Measurements from ENCODE around the gene ALOX15B. TPM values are rescaled to one million over a fixed set of nuclear protein-coding genes. Genes with fewer than 3 reads are reported as not detected.

ALOX15B gene
- total RNA-seq, 1 experiment from 2014 or later, result 0.30 TPM

GRCh38 chr17:8051831-8052230 is 13.0 kb downstream of the ALOX15B start:
- CTCF ChIA-PET, result interaction anchor here (1.6 kb wide), 1 partner anchor 10 kb away, joined by 4 read pairs; no protein-coding TSS in a partner anchor
- Histone ChIP-seq H4K20me1 (ENCODE audit: insufficient read depth) (no peaks in the 10 kb centered on the region), H3K4me3 (replicated peaks in 1 of 2; ENCODE audit: low read depth in 1 of 2, low read length in 2 of 2) (no peak overlapping the region), H3K9ac (ENCODE audit: low read length) (no peak overlapping the region), H3K36me3 (ENCODE audit: control insufficient read depth in 1 of 2, insufficient read depth in 2 of 2, low read length in 2 of 2) (no peaks in the 10 kb centered on the region), H3K9me3 (ENCODE audit: control insufficient read depth in 1 of 2, insufficient read depth in 1 of 2, low read depth in 1 of 2, low read length in 2 of 2) (no peaks in the 10 kb centered on the region), H3K4me2 (ENCODE audit: low read length) (no peak overlapping the region), H3K9me2 (ENCODE audit: insufficient read depth) (no peaks in the 10 kb centered on the region), H2AFZ (ENCODE audit: low read depth, low read length, poor library complexity, severe bottlenecking) (no peak overlapping the region), H3K27ac (ENCODE audit: low read depth, low read length) (no peak overlapping the region), H3K4me1 (ENCODE audit: control insufficient read depth in 1 of 2, insufficient read depth in 2 of 2, low read length in 2 of 2) (no peaks in the 10 kb centered on the region), H3K79me2 (ENCODE audit: insufficient read depth, low read length) (no peaks in the 10 kb centered on the region), H3K27me3 (ENCODE audit: insufficient read depth, low read length) (no peaks in the 10 kb centered on the region)
- BruUV-seq (replicated peaks), result no TSS peak
- ATAC-seq, result no peak
- intact Hi-C loops (cut with micrococcal nuclease), result no loop called here
- TF ChIP-seq SRF (IDR thresholded peaks at IDR 0.05; ENCODE audit: low read depth) (no peak), ZBTB33 (IDR thresholded peaks at IDR 0.05; ENCODE audit: extremely low read depth, insufficient replicate concordance, low read length) (no peak), ATF3 (IDR thresholded peaks at IDR 0.05) (no peak), CBX3 (IDR thresholded peaks at IDR 0.05; ENCODE audit: low read depth) (no peak), POLR2A (IDR thresholded peaks at IDR 0.05; ENCODE audit: borderline replicate concordance, extremely low read depth, insufficient read depth, insufficient read length) (no peak), RAD21 (IDR thresholded peaks at IDR 0.05; ENCODE audit: low read depth) (no peak), ELF1 (IDR thresholded peaks at IDR 0.05; ENCODE audit: borderline replicate concordance, low read depth) (no peak), EZH2 (IDR thresholded peaks at IDR 0.05) (no peak), SP1 (IDR thresholded peaks at IDR 0.05; ENCODE audit: low read depth) (no peak), YY1 (IDR thresholded peaks at IDR 0.05; ENCODE audit: extremely low read depth, insufficient replicate concordance, low read depth, low read length) (no peak), TCF7L2 (IDR thresholded peaks at IDR 0.05; ENCODE audit: borderline replicate concordance, extremely low read depth, insufficient read depth, insufficient read length) (no peak)
- DNase-seq (ENCODE audit: low read depth, low spot score), result no peak
- POLR2A ChIA-PET, result no interaction called here
- RAD21 ChIA-PET (ENCODE audit: low non-redundant PET in 1 of 2, low total read pairs in 2 of 2, uncharacterized antibody in 2 of 2, unreplicated experiment in 2 of 2), result no interaction called here

Data from HCT116 (cell line).